ENCODE measurements around the gene DNAI2.

The DNAI2 gene

DNA sequence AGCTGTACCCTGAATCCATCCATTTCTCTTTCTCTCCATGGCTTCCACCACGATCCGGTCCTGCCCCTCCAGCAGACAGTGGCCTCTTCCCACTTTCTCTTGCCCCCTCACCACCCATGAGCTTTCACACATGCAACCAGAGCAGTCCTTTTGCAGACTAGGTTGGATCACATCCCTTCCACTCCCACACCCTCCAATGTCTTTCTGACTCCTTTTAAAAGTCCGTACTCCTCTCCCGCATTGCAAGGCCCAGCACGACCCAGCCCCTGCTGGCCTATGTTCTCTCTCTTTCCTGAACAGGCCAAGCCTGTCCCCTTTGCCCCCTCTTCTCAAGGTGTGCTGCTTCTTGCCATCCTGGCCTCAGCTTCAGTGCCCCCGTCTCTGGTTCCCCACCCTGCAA, 22.5 kb upstream of the DNAI2 start:
- no peaks in the 10 kb centered on the region for H3K9me3 ChIP-seq (ENCODE audit: low read length)
- no peaks in the 10 kb centered on the region for H3K79me2 ChIP-seq (ENCODE audit: insufficient read depth, low read length)
- no peak overlapping the region for H3K4me3 ChIP-seq (ENCODE audit: low read depth, low read length, poor library complexity, severe bottlenecking)
- TF ChIP-seq CTCF (IDR thresholded peaks at IDR 0.05; ENCODE audit: low read length) (no peak), EZH2 (IDR thresholded peaks at IDR 0.05; ENCODE audit: borderline replicate concordance, low read length) (no peak)
- no peaks in the 10 kb centered on the region for H3K9me2 ChIP-seq (ENCODE audit: low read depth, low read length)
- H3K4me2 ChIP-seq (ENCODE audit: low read length): no peak overlapping the region
- H4K20me1 ChIP-seq (ENCODE audit: insufficient read depth, low read length): no peaks in the 10 kb centered on the region
- no peak overlapping the region for H3K9ac ChIP-seq (ENCODE audit: low read length)
- H3K36me3 ChIP-seq (ENCODE audit: insufficient read depth, low read length): no peaks in the 10 kb centered on the region; the same call in 1 of the 2 replicates
- H3F3A ChIP-seq (ENCODE audit: insufficient read depth, low read length): no peaks in the 10 kb centered on the region
- H3K27ac ChIP-seq (ENCODE audit: low read depth, low read length, poor library complexity, severe bottlenecking): no peak overlapping the region
- H3K27me3 ChIP-seq (ENCODE audit: insufficient read depth, low read length): no peaks in the 10 kb centered on the region; the same call in 1 of the 2 replicates
- H3K4me1 ChIP-seq (ENCODE audit: insufficient read depth, low read length, severe bottlenecking): no peaks in the 10 kb centered on the region
- no peak overlapping the region for H2AFZ ChIP-seq (ENCODE audit: low read length)

DNA sequence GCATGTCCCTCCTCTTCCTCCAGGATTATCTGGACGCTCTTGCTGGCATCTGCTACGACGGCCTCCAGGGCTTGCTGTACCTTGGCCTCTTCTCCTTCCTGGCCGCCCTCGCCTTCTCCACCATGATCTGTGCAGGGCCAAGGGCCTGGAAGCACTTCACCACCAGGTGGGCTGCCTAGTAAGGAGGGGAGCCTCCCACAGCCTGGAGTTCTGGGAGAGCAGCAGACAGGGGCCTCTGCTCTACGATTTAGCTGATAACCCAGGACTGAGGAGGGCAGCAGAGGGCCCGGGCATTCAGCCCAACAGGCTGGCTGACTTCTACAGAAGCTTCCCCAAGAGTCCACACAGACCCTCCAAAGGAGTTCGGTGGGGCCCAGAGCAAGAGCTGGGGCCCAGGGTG, 21.8 kb upstream of the DNAI2 start:
- no peaks in the 10 kb centered on the region for H3F3A ChIP-seq (ENCODE audit: insufficient read depth, low read length)
- H3K4me2 ChIP-seq (ENCODE audit: low read length): no peak overlapping the region
- no peaks in the 10 kb centered on the region; the same call in 1 of the 2 replicates for H3K27me3 ChIP-seq (ENCODE audit: insufficient read depth, low read length)
- no peak overlapping the region for H3K27ac ChIP-seq (ENCODE audit: low read depth, low read length, poor library complexity, severe bottlenecking)
- no peaks in the 10 kb centered on the region for H3K9me3 ChIP-seq (ENCODE audit: low read length)
- no peak overlapping the region for H3K9ac ChIP-seq (ENCODE audit: low read length)
- H2AFZ ChIP-seq (ENCODE audit: low read length): no peak overlapping the region
- no peak for TF ChIP-seq CTCF (IDR thresholded peaks at IDR 0.05; ENCODE audit: low read length)
- no peak for TF ChIP-seq EZH2 (IDR thresholded peaks at IDR 0.05; ENCODE audit: borderline replicate concordance, low read length)
- no peaks in the 10 kb centered on the region for H3K9me2 ChIP-seq (ENCODE audit: low read depth, low read length)
- H3K4me3 ChIP-seq (ENCODE audit: low read depth, low read length, poor library complexity, severe bottlenecking): no peak overlapping the region
- H3K4me1 ChIP-seq (ENCODE audit: insufficient read depth, low read length, severe bottlenecking): no peaks in the 10 kb centered on the region
- H3K36me3 ChIP-seq (ENCODE audit: insufficient read depth, low read length): no peaks in the 10 kb centered on the region
- no peaks in the 10 kb centered on the region for H3K79me2 ChIP-seq (ENCODE audit: insufficient read depth, low read length)
- H4K20me1 ChIP-seq (ENCODE audit: insufficient read depth, low read length): no peaks in the 10 kb centered on the region

DNA sequence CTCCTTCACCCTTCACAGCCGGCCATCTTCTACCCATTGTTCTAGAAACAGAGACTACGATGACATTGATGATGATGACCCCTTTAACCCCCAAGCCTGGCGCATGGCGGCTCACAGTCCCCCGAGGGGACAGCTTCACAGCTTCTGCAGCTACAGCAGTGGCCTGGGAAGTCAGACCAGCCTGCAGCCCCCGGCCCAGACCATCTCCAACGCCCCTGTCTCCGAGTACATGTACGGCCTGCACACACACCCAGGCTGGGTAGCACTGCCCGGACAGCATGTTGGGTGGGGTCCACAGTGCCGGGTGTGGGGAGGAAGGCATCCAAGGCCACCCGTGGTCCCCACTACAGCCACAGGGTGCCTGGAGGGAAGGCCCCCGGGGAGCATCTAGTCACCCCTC, 21.0 kb upstream of the DNAI2 start:
- no peak overlapping the region for H3K4me3 ChIP-seq (ENCODE audit: low read depth, low read length, poor library complexity, severe bottlenecking)
- no peak overlapping the region for H3K4me2 ChIP-seq (ENCODE audit: low read length)
- H3K9ac ChIP-seq (ENCODE audit: low read length): no peak overlapping the region
- no peaks in the 10 kb centered on the region for H3K9me2 ChIP-seq (ENCODE audit: low read depth, low read length)
- H2AFZ ChIP-seq (ENCODE audit: low read length): no peak overlapping the region
- TF ChIP-seq CTCF (IDR thresholded peaks at IDR 0.05; ENCODE audit: low read length) (no peak), EZH2 (IDR thresholded peaks at IDR 0.05; ENCODE audit: borderline replicate concordance, low read length) (no peak)
- no peaks in the 10 kb centered on the region for H3F3A ChIP-seq (ENCODE audit: insufficient read depth, low read length)
- no peak overlapping the region for H3K27ac ChIP-seq (ENCODE audit: low read depth, low read length, poor library complexity, severe bottlenecking)
- H3K27me3 ChIP-seq (ENCODE audit: insufficient read depth, low read length): no peaks in the 10 kb centered on the region; the same call in 1 of the 2 replicates
- no peaks in the 10 kb centered on the region for H4K20me1 ChIP-seq (ENCODE audit: insufficient read depth, low read length)
- H3K4me1 ChIP-seq (ENCODE audit: insufficient read depth, low read length, severe bottlenecking): no peaks in the 10 kb centered on the region
- no peaks in the 10 kb centered on the region for H3K36me3 ChIP-seq (ENCODE audit: insufficient read depth, low read length)
- no peaks in the 10 kb centered on the region for H3K79me2 ChIP-seq (ENCODE audit: insufficient read depth, low read length)
- no peaks in the 10 kb centered on the region for H3K9me3 ChIP-seq (ENCODE audit: low read length)
